Mucosa of stomach (tissue), 1 donor: Measurements from ENCODE around the gene COQ8A.
"Not testable (repeated sequence)": the region's sequence is repeated elsewhere in the genome, so short reads cannot be mapped to it uniquely, and the experiment has no call there.

Experiments
- H3K27me3 ChIP-seq: one replicate; pipeline ENCODE4 v1.7.0; 2013; ENCODE audit warnings: mild to moderate bottlenecking, low read length; ENCODE audit not compliant: control insufficient read depth, insufficient read depth
- H3K36me3 ChIP-seq: one replicate; pipeline ENCODE4 v1.7.0; 2013; ENCODE audit warnings: low read length; ENCODE audit not compliant: control insufficient read depth, insufficient read depth
- H3K4me1 ChIP-seq: one replicate; pipeline ENCODE4 v1.7.0; 2013; ENCODE audit warnings: mild to moderate bottlenecking, low read length; ENCODE audit not compliant: control insufficient read depth, insufficient read depth
- H3K4me3 ChIP-seq: one replicate; pipeline ENCODE4 v1.7.0; 2013; ENCODE audit warnings: low read length
- H3K9ac ChIP-seq: one replicate; pipeline ENCODE4 v1.7.0; 2013; ENCODE audit warnings: mild to moderate bottlenecking, low read length, moderate library complexity
- H3K9me3 ChIP-seq: one replicate; pipeline ENCODE4 v1.7.0; 2013; ENCODE audit warnings: mild to moderate bottlenecking, low read length, moderate library complexity; ENCODE audit not compliant: control insufficient read depth
- donor health status: Pancreatic carcinoma.

COQ8A gene

GRCh38 chr1:226993814-226994585 lies 53.9 kb downstream of the COQ8A start:
- Histone ChIP-seq H3K36me3 (peaks cover 5% of the 10 kb centered on the region), H3K9ac (no peak overlapping the region), H3K27me3 (no peaks in the 10 kb centered on the region), H3K4me3 (no peak overlapping the region), H3K9me3 (no peaks in the 10 kb centered on the region), H3K4me1 (peaks cover 23% of the 10 kb centered on the region)

- no peaks in the 10 kb centered on the region for H3K9me3 ChIP-seq
- H3K27me3 ChIP-seq, result no peaks in the 10 kb centered on the region
- peaks cover 5% of the 10 kb centered on the region for H3K36me3 ChIP-seq
- H3K9ac ChIP-seq, result no peak overlapping the region
- H3K4me3 ChIP-seq, result no peak overlapping the region
- peaks cover 16% of the 10 kb centered on the region for H3K4me1 ChIP-seq
These were observed 54.7 kb downstream of the COQ8A start for GRCh38 chr1:226994586-226995364.

GRCh38 chr1:226995365-226996332 lies 55.6 kb downstream of the COQ8A start:
- no peak overlapping the region for H3K4me3 ChIP-seq
- no peak overlapping the region for H3K9ac ChIP-seq
- no peaks in the 10 kb centered on the region for H3K27me3 ChIP-seq
- H3K4me1 ChIP-seq, result peaks cover 10% of the 10 kb centered on the region
- H3K36me3 ChIP-seq, result peaks cover 5% of the 10 kb centered on the region
- H3K9me3 ChIP-seq, result no peaks in the 10 kb centered on the region

GRCh38 chr1:226999579-226999978 lies 59.5 kb downstream of the COQ8A start:
- not testable (repeated sequence) for H3K27me3 ChIP-seq, H3K4me3 ChIP-seq, H3K4me1 ChIP-seq, H3K9me3 ChIP-seq, H3K9ac ChIP-seq, H3K36me3 ChIP-seq

- no peaks in the 10 kb centered on the region for H3K27me3 ChIP-seq
- no peaks in the 10 kb centered on the region for H3K36me3 ChIP-seq
- no peaks in the 10 kb centered on the region for H3K4me1 ChIP-seq
- H3K9ac ChIP-seq, result no peak overlapping the region
- no peaks in the 10 kb centered on the region for H3K9me3 ChIP-seq
- no peak overlapping the region for H3K4me3 ChIP-seq
These were observed 62.5 kb downstream of the COQ8A start for GRCh38 chr1:227002531-227003049.

GRCh38 chr1:227003165-227003564 lies 63.1 kb downstream of the COQ8A start:
- H3K9me3 ChIP-seq, result no peaks in the 10 kb centered on the region
- no peak overlapping the region for H3K9ac ChIP-seq
- H3K27me3 ChIP-seq, result no peaks in the 10 kb centered on the region
- H3K4me3 ChIP-seq, result no peak overlapping the region
- H3K36me3 ChIP-seq, result no peaks in the 10 kb centered on the region
- H3K4me1 ChIP-seq, result no peaks in the 10 kb centered on the region

- H3K4me3 ChIP-seq, result no peak overlapping the region
- H3K9ac ChIP-seq, result no peak overlapping the region
- no peaks in the 10 kb centered on the region for H3K27me3 ChIP-seq
- no peaks in the 10 kb centered on the region for H3K36me3 ChIP-seq
- H3K9me3 ChIP-seq, result no peaks in the 10 kb centered on the region
- no peaks in the 10 kb centered on the region for H3K4me1 ChIP-seq
These were observed 64.7 kb downstream of the COQ8A start for GRCh38 chr1:227004796-227005195.

- Histone ChIP-seq H3K9ac (no peak overlapping the region), H3K4me1 (no peaks in the 10 kb centered on the region), H3K27me3 (no peaks in the 10 kb centered on the region), H3K36me3 (no peaks in the 10 kb centered on the region), H3K9me3 (no peaks in the 10 kb centered on the region), H3K4me3 (no peak overlapping the region)
These were observed 66.2 kb downstream of the COQ8A start for GRCh38 chr1:227006226-227006796.

GRCh38 chr1:227009937-227010336 lies 69.8 kb downstream of the COQ8A start:
- Histone ChIP-seq H3K9me3 (no peaks in the 10 kb centered on the region), H3K4me3 (no peak overlapping the region), H3K36me3 (no peaks in the 10 kb centered on the region), H3K4me1 (no peaks in the 10 kb centered on the region), H3K9ac (no peak overlapping the region), H3K27me3 (no peaks in the 10 kb centered on the region)

- Histone ChIP-seq H3K27me3 (no peaks in the 10 kb centered on the region), H3K4me1 (no peaks in the 10 kb centered on the region), H3K9ac (no peak overlapping the region), H3K9me3 (no peaks in the 10 kb centered on the region), H3K36me3 (no peaks in the 10 kb centered on the region), H3K4me3 (no peak overlapping the region)
These were observed 70.6 kb downstream of the COQ8A start for GRCh38 chr1:227010645-227011044.

- H3K36me3 ChIP-seq, result no peaks in the 10 kb centered on the region
- H3K9me3 ChIP-seq, result no peaks in the 10 kb centered on the region
These were observed 76.9 kb downstream of the COQ8A start for GRCh38 chr1:227016990-227017389.

More at GRCh38 chr1:227016990-227017389, 76.9 kb downstream of the COQ8A start:
- H3K4me3 ChIP-seq, result no peak overlapping the region
- no peak overlapping the region for H3K9ac ChIP-seq
- H3K27me3 ChIP-seq, result no peaks in the 10 kb centered on the region
- peaks cover 13% of the 10 kb centered on the region for H3K4me1 ChIP-seq
